ENCODE results near the gene NKX2-3. TPM values are rescaled to one million over a fixed set of nuclear protein-coding genes. Genes with fewer than 3 reads are reported as not detected.

NKX2-3 gene
- total RNA-seq, 2 experiments from 2014 or later = not detected

GRCh38 chr10:99524736-99525380, 7.9 kb upstream of the NKX2-3 start:
- Histone ChIP-seq H3K4me2 (ENCODE audit: low read length) (no peak overlapping the region), H3K36me3 (ENCODE audit: insufficient read depth, low read length) (no peaks in the 10 kb centered on the region), H3K4me3 (ENCODE audit: low read depth, low read length, poor library complexity, severe bottlenecking) (no peak overlapping the region), H3K9me3 (ENCODE audit: low read length) (no peaks in the 10 kb centered on the region), H3K79me2 (ENCODE audit: insufficient read depth, low read depth, low read length) (no peaks in the 10 kb centered on the region), H2AFZ (ENCODE audit: low read length) (no peak overlapping the region), H3K9me2 (ENCODE audit: insufficient read depth, low read length) (no peaks in the 10 kb centered on the region), H3K4me1 (ENCODE audit: insufficient read depth, low read length, poor library complexity, severe bottlenecking) (no peaks in the 10 kb centered on the region), H4K20me1 (ENCODE audit: insufficient read depth, low read length) (no peaks in the 10 kb centered on the region), H3K27ac (ENCODE audit: low read depth, low read length, poor library complexity, severe bottlenecking) (no peak overlapping the region)
- TF ChIP-seq EZH2phosphoT487 (IDR thresholded peaks at IDR 0.05; ENCODE audit: borderline replicate concordance, low read depth, low read length) = no peak
- no peak for TF ChIP-seq CTCF (conservative IDR thresholded peaks at IDR 0.05; ENCODE audit: low read length)
- no peak for DNase-seq (ENCODE audit: low spot score)
- BruUV-seq (replicated peaks) = no TSS peak
- CTCF ChIA-PET (ENCODE audit: unreplicated experiment) = no interaction called here
- intact Hi-C loops (cut with micrococcal nuclease; ENCODE audit: unreplicated experiment) = no loop called here
- POLR2A ChIA-PET = no interaction called here

GRCh38 chr10:99525897-99526296, 6.8 kb upstream of the NKX2-3 start:
- Histone ChIP-seq H2AFZ (ENCODE audit: low read length) (no peak overlapping the region), H3K4me3 (ENCODE audit: low read depth, low read length, poor library complexity, severe bottlenecking) (no peak overlapping the region), H3K9me2 (ENCODE audit: insufficient read depth, low read length) (no peaks in the 10 kb centered on the region), H3K4me1 (ENCODE audit: insufficient read depth, low read length, poor library complexity, severe bottlenecking) (no peaks in the 10 kb centered on the region), H3K9me3 (ENCODE audit: low read length) (no peaks in the 10 kb centered on the region), H3K27ac (ENCODE audit: low read depth, low read length, poor library complexity, severe bottlenecking) (no peak overlapping the region), H3K4me2 (ENCODE audit: low read length) (no peak overlapping the region), H4K20me1 (ENCODE audit: insufficient read depth, low read length) (no peaks in the 10 kb centered on the region), H3K36me3 (ENCODE audit: insufficient read depth, low read length) (no peaks in the 10 kb centered on the region), H3K79me2 (ENCODE audit: insufficient read depth, low read depth, low read length) (no peaks in the 10 kb centered on the region)
- BruUV-seq (replicated peaks) = no TSS peak
- CTCF ChIA-PET (ENCODE audit: unreplicated experiment) = no interaction called here
- no peak for DNase-seq (ENCODE audit: low spot score)
- POLR2A ChIA-PET = no interaction called here
- intact Hi-C loops (cut with micrococcal nuclease; ENCODE audit: unreplicated experiment) = no loop called here
- TF ChIP-seq EZH2phosphoT487 (IDR thresholded peaks at IDR 0.05; ENCODE audit: borderline replicate concordance, low read depth, low read length) (no peak), CTCF (conservative IDR thresholded peaks at IDR 0.05; ENCODE audit: low read length) (no peak)

GRCh38 chr10:99526861-99527504, 5.8 kb upstream of the NKX2-3 start:
- H3K27ac ChIP-seq (ENCODE audit: low read depth, low read length, poor library complexity, severe bottlenecking) = no peak overlapping the region
- BruUV-seq (replicated peaks) = no TSS peak
- no peaks in the 10 kb centered on the region for H3K36me3 ChIP-seq (ENCODE audit: insufficient read depth, low read length)
- TF ChIP-seq CTCF (conservative IDR thresholded peaks at IDR 0.05; ENCODE audit: low read length) (no peak), EZH2phosphoT487 (IDR thresholded peaks at IDR 0.05; ENCODE audit: borderline replicate concordance, low read depth, low read length) (no peak)
- no peak overlapping the region for H2AFZ ChIP-seq (ENCODE audit: low read length)
- H3K9me2 ChIP-seq (ENCODE audit: insufficient read depth, low read length) = no peaks in the 10 kb centered on the region
- CTCF ChIA-PET (ENCODE audit: unreplicated experiment) = no interaction called here
- no peaks in the 10 kb centered on the region for H3K9me3 ChIP-seq (ENCODE audit: low read length)
- H3K4me2 ChIP-seq (ENCODE audit: low read length) = no peak overlapping the region
- no peaks in the 10 kb centered on the region for H4K20me1 ChIP-seq (ENCODE audit: insufficient read depth, low read length)
- intact Hi-C loops (cut with micrococcal nuclease; ENCODE audit: unreplicated experiment) = no loop called here
- DNase-seq (ENCODE audit: low spot score) = no peak
- POLR2A ChIA-PET = no interaction called here
- no peaks in the 10 kb centered on the region for H3K4me1 ChIP-seq (ENCODE audit: insufficient read depth, low read length, poor library complexity, severe bottlenecking)
- H3K79me2 ChIP-seq (ENCODE audit: insufficient read depth, low read depth, low read length) = no peaks in the 10 kb centered on the region
- no peak overlapping the region for H3K4me3 ChIP-seq (ENCODE audit: low read depth, low read length, poor library complexity, severe bottlenecking)

All from OCI-LY7 (cell line).